Activated CD4-positive, CD25-positive, alpha-beta regulatory T cell (primary cell): ENCODE data around the gene EPB42.
"Not testable (repeated sequence)": the region's sequence is repeated elsewhere in the genome, so short reads cannot be mapped to it uniquely, and the experiment has no call there.

ENCODE experiments used
- DNase-seq, 4 experiments: peaks; one replicate each; lab custom pipeline; 2025; lab: John Stamatoyannopoulos, UW

EPB42 gene

DNA sequence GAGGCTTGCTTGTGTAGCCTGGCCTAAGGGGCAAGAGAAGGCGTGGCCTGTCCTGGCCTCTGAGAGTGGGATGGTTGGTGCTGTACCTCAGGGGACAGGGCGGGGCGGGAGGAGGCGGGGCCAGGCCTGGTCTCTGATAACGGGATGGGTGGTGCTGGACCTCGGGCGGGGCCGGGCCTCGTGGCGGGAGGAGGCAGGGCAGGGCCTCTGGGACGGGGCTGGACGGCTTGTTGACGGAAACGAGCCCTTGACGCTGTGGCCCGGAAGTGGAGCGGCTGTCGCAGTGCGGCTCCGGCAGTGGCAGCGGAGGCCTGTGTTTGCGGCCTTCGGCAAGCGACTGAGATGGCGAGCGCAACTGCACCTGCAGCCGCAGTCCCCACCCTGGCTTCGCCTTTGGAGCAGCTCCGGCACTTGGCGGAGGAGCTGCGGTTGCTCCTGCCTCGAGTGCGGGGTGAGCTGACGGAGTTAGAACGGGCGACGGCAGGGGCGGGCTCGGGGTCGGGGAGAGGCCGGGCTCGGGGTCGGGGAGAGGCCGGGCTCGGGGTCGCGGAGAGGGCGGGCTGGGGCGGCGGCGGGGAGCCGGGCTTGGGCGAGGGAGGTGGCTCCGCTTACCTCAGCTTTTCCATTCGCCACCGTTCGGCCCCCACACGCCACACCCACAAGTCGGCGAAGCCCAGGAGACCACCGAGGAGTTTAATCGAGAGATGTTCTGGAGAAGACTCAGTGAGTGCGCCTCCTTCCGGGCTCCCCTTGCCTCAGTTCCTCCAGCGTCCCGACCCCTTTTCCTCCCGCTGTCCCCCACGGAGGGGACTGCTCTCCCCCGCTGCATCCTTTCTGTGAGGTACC lies 35.4 kb downstream of the EPB42 start, which contains the start of gene CCNDBP1:
Gene CCNDBP1, plus strand, starts transcription at position 247 of the 846 bp plus-strand sequence. Its CDS starts 96 bp downstream, at position 343.
- peak; percentile 70 to 83 (median 79) for DNase-seq

DNA sequence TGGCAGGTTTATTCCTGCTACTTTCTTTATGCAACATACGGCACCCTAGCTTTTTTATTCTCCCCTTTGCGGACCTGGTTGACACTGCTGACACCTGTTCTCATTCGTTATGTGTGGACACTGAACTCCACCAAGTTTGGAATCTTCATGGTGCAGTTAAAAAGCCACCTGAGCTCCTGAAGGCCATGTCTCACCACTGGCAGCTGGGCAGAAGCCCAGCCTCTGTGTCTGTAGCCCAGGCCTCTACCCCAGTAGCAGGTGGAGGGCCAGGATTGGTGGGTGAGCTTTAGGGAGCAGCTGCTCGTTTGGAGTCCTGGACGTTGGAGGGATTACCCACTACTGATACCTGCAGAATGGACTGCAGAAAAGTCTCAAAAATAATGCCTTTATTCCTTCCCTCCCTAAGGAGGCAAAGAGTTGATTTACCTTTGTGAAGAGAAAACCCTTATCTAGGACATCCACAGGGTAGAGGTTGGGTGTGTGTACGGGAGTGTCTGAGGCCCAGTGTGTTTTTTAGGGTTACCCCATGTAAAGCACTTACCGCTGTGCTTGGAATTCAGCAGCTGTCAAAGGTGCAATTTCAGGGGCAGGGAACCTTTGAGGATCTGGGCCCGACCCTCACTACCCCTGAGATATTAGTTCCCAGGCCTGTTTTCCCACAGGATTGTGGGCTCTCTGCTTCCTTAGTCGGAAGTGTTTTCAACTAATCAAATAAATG lies 36.3 kb downstream of the EPB42 start:
- no peak for DNase-seq

DNA sequence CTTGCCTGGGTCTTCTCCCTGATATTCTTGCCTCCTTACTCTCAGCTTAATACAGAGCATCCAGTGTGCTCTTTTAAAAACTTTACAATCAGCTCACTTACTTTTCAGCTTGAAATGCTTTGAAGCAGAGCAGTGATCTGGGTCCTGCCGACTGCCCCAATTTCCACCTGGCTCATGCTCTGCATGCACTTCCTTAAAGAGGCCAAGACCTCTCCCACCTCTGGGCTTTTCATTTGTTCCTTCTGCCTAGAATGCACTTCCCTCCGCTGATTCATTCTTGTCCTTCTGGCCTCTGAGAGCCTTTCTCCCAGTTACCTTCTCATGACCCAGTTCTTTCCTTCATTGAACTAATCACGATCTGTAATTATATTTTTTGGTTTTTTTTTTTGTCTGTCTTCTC lies 37.5 kb downstream of the EPB42 start:
- DNase-seq: no peak

DNA sequence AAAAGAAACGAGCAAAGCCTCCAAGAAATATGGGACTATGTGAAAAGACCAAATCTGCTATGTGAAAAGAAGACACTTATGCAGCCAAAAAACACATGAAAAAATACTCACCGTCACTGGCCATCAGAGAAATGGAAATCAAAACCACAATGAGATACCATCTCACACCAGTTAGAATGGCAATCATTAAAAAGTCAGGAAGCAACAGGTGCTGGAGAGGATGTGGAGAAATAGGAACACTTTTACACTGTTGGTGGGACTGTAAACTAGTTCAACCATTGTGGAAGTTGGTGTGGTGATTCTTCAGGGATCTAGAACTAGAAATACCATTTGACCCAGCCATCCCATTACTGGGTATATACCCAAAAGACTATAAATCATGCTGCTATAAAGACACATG lies 43.7 kb downstream of the EPB42 start:
- not testable (repeated sequence) for DNase-seq

DNA sequence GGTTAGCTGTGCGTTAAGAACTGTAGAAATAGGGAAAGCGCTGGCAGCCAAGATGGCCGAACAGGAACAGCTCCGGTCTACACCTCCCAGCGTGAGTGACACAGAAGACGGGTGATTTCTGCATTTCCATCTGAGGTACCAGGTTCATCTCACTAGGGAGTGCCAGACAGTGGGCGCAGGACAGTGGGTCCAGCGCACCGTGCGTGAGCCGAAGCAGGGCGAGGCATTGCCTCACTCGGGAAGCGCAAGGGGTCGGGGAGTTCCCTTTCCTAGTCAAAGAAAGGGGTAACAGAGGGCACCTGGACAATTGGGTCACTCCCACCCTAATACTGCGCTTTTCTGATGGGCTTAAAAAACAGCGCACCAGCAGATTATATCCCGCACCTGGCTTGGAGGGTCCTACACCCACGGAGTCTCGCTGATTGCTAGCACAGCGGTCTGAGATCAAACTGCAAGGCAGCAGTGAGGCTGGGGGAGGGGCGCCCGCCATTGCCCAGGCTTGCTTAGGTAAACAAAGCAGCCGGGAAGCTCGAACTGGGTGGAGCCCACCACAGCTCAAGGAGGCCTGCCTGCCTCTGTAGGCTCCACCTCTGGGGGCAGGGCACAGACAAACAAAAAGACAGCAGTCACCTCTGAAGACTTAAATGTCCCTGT lies 45.0 kb downstream of the EPB42 start:
- DNase-seq: not testable (repeated sequence)

DNA sequence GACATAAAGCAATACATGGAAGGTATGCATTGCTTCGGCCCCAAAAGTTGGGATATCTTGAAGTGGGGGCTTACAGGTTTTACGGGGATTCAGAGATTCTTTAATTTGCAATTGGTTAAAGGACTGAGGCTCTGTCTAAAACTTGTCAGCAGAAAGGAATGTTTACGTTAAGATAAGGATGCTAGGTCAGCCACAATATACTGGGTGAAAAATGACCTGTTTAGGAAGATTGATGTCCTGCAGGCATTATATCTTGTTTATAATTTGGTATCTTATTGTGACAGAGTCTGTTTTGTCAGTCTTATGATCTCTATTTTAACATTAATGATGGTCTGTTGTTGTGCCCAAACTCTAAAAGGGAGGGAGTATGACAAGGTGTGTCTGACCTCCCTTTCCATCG lies 50.9 kb downstream of the EPB42 start:
- DNase-seq: no peak

DNA sequence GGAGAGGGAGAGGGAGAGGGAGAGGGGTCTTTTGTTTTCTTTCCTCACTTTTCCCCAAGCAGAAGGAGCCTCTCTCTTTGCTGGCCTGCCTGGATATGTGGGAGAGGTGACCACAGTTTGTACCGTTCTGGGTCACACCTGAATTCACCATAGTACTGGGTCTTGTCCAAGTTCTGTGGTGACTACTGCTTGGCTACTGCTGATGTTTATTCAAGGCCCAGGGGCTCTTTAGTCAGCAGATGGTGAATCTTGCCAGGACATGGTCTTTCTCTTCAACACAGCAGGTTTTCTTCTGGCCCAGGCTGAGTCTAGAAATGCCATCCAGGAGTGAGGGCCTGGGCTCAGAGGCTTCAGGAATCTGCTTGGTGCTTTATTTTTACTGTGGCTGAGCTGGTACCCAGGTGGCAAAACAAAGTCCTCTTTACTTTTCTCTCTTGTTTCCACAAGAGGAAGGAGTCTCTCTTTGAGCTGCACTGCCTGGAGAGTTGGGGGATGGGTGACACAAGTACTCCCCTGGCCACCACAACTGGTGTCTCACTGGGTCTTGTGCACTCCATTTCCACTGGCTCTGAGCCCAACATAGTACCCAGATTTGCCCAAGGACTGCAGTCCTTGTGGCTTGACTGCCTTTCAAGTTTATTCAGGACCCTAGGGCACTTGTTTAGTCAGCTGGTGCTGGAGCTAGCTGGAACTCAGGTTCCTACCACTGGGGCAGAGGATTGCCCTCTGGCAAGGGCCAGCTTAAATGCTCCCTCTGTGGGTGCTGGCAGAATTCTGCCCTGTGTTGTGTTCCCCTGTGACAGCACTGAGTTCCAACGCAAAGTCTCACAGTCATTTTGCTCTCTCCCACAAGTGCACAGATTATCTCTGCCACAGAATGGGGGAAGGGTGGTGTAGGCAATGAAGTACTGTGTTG lies 52.4 kb downstream of the EPB42 start:
- no peak for DNase-seq

DNA sequence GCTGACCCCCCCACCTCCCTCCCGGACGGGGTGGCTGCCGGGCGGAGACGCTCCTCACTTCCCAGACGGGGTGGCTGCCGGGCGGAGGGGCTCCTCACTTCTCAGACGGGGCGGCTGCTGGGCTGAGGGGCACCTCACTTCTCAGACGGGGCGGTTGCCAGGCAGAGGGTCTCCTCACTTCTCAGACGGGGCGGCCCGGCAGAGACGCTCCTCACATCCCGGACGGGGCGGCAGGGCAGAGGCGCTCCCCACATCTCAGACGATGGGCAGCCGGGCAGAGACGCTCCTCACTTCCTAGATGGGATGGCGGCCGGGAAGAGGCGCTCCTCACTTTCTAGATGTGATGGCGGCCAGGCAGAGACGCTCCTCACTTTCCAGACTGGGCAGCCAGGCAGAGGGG lies 53.6 kb downstream of the EPB42 start:
- DNase-seq: not testable (repeated sequence)

DNA sequence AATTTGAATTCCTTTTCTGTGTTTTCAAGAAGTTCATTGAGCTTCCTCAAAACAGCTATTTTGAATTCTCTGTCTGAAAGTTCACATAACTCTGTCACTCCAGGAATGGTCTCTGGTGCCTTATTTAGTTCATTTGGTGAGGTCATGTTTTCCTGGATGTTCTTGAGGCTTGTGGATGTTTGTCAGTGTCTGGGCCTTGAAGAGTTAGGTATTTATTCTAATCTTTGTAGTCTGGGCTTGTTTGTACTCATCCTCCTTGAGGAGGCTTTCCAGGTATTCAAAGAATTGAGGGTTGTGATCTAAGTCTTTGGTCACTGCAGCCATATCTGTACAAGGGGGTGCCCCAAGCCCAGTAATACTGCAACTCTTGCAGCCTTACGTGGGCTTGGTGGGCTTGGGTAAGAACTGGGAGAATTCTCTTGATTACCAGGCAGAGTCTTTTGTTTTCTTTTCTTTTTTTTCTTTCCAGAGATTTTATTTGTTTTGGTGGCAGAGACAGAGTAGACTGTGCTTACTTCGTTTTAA lies 55.0 kb downstream of the EPB42 start:
- no peak for DNase-seq

DNA sequence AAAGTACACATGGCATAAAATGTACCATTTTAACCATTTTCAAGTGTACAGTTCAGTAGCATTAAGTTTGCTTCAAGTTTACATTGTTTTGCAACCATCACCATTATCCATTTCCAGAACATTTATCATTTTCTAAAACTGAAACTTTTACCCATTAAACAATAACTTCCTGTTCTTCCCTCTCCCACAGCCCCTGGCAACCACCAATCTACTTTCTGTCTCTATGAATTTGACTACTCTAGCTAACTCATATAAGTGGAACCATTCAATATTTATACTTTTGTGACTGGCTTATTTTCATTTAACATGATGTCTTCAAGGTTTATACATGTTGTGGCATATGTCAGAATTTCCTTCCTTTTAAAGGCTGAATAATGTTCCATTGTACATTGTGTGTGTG lies 67.5 kb downstream of the EPB42 start:
- no peak for DNase-seq

DNA sequence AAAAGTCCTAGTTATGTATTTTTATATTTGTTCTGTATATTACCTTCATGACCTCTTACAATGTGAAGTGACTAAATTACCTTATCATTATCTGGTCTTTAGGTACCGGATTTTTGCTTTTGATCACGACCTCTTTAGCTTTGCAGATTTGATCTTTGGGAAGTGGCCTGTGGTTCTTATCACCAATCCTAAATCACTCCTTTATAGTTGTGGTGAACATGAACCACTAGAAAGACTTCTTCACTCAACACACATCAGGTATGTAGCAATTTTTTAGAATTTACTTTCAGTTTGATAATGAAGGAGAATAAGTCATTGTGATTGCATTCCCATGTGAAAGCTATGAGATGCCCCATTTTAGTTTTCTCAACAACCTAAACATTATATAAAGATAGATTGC lies 69.1 kb downstream of the EPB42 start:
- no peak for DNase-seq

DNA sequence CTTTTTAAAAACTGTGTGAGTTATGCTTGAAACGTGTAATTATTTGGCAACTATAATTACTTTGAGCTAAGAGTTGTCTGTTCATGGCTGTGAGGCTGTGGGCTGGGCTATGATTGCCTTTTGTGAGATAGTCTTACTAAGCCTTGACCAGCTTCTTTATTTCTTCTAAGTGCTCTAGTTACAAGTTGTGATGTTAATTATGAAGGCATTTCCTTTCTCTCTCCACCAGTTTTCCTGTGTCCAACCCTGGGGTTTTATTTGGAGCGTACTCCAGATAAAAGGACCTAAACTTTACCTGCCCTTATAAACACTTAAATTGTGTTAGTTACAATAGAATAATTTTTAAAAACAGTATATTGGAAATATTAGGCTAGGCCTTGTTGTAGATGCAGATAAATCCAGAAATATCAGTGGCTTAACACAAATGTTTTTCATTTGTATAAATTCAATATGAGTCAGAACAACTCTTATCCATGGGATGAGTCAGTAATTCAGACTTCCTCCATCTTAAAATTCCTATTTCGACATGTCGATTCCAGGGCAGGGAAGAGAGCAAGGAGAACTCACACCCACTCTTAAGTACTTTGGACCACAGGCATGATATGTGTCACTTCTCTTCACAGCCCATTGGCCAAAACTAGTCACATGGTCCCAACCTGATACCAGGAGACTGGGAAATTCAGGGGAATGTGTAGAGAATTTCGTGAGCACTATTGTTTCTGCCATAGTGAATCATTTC lies 70.5 kb downstream of the EPB42 start:
- DNase-seq: no peak
